Measurements from ENCODE around the gene TMEM255B.
A peak's percentile ranks its signal among the peaks of the same experiment; 100 is the strongest.
"Not testable (repeated sequence)": the region's sequence is repeated elsewhere in the genome, so short reads cannot be mapped to it uniquely, and the experiment has no call there.

TMEM255B gene

DNA sequence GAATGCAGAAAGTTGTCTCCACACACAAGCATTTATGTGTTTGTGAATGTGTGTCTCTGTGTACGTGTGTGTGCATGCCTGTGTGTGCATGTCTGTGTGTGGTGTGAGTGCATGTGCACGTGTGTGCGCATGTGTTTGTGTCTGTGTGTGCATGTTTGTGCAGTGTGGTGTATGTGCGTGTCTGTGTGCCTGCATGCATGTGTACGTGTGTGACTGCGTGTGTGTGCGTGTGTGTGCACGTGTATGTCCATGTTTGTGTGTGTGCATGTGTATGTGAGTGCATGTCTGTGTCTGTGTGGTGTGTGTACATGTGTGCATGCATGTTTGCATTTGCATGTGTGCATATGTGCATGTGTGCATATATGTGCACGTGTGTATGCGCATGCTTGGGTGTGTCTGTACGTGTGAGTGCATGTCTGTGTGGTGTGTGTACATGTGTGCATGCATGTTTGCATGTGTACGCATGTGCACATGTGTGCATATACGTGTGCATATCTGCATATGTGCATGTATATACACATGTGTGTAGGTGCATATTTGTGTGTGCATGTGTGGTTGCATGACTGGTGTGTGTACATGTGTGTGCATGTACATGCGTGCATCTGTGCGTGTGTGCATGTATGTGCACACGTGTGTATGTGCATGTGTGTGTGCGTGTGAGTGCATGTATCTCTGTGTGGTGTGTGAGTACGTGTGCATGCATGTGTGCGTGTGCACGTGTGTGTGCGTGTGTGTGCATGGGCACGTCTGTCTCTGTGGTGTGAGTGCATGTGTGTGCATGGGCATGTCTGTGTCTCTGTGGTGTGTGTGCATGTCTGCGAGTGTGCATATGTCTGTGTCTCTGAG lies 8.2 kb upstream of the TMEM255B start:
- Mint-ChIP-seq H3K4me1 (ENCODE audit: low read depth) (no peaks in the 10 kb centered on the region), H3K36me3 (ENCODE audit: low read depth) (no peaks in the 10 kb centered on the region), H3K4me3 (no peak overlapping the region), H3K27ac (no peak overlapping the region), H3K9me3 (peaks cover 9% of the 10 kb centered on the region), H3K27me3 (no peaks in the 10 kb centered on the region)
- no peak for DNase-seq

DNA sequence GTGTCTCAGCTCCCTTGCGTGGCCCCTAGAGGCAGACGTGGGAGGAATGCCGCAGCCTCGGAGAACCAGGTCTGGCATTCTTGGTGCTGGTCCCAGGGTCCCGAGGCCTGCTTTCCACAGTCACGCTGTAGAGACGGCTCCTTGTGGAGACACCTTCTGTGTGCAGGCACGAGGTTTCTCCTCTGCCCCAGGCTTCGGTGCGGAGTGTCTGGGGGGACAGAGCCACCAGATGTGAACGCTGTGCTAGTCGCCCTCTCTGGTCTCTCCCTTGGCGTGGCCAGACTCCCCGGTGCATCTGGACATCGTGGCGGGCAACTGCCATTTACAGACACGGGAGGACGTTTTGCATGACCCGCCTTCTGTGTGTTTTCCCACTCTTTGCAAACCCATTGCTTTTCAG lies 7.5 kb upstream of the TMEM255B start:
- Mint-ChIP-seq H3K27ac (no peak overlapping the region), H3K27me3 (peaks cover 4% of the 10 kb centered on the region), H3K36me3 (ENCODE audit: low read depth) (no peaks in the 10 kb centered on the region), H3K4me3 (no peak overlapping the region), H3K4me1 (ENCODE audit: low read depth) (no peaks in the 10 kb centered on the region), H3K9me3 (peaks cover 9% of the 10 kb centered on the region)
- DNase-seq = no peak

DNA sequence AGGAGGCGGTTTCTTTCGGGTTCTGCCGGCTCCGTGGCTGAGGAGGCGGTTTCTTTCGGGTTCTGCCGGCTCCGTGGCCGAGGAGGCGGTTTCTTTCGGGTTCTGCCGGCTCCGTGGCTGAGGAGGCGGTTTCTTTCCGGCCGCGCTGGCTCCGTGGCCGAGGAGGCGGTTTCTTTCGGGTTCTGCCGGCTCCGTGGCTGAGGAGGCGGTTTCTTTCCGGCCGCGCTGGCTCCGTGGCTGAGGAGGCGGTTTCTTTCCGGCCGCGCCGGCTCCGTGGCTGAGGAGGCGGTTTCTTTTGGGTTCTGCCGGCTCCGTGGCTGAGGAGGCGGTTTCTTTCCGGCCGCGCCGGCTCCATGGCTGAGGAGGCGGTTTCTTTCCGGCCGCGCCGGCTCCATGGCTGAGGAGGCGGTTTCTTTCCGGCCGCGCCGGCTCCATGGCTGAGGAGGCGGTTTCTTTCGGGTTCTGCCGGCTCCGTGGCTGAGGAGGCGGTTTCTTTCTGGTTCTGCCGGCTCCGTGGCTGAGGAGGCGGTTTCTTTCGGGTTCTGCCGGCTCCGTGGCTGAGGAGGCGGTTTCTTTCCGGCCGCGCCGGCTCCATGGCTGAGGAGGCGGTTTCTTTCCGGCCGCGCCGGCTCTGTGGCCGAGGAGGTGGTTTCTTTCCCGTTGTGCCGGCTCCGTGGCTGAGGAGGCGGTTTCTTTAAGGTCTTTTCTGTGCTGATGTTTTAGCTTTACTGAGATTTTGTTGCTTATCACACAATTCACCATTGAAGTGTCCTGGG lies 6.6 kb upstream of the TMEM255B start:
- not testable (repeated sequence) for H3K9me3 Mint-ChIP-seq

DNA sequence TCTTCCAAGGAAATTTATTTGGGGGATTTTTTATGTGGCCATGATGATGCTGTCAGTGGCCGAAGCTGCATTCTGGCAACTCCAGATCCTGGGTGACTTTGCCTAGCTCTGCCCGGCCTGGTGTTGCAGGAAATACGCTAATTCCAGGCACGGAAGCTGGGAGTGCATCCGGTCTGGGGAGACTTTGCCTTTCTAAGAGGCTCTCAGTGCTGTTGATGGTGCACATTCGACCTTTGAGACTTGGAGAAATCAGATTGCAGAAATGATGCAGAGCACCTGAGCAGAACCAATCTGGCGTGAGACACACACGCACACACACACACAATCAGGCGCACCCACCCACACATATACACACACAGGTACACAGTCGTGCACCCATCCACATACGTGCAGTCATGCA lies 5.9 kb upstream of the TMEM255B start:
- H3K4me1 Mint-ChIP-seq (ENCODE audit: low read depth) = peaks cover 3% of the 10 kb centered on the region
- no peak for DNase-seq
- H3K36me3 Mint-ChIP-seq (ENCODE audit: low read depth) = no peaks in the 10 kb centered on the region
- H3K27me3 Mint-ChIP-seq = peaks cover 17% of the 10 kb centered on the region
- H3K27ac Mint-ChIP-seq = no peak overlapping the region
- H3K4me3 Mint-ChIP-seq = no peak overlapping the region
- H3K9me3 Mint-ChIP-seq = peaks cover 9% of the 10 kb centered on the region

More for the DNA sequence above, 6.6 kb upstream of the TMEM255B start:
- H3K27me3 Mint-ChIP-seq = peaks cover 11% of the 10 kb centered on the region
- not testable (repeated sequence) for H3K27ac Mint-ChIP-seq; DNase-seq; H3K4me1 Mint-ChIP-seq (ENCODE audit: low read depth); H3K4me3 Mint-ChIP-seq; H3K36me3 Mint-ChIP-seq (ENCODE audit: low read depth)

DNA sequence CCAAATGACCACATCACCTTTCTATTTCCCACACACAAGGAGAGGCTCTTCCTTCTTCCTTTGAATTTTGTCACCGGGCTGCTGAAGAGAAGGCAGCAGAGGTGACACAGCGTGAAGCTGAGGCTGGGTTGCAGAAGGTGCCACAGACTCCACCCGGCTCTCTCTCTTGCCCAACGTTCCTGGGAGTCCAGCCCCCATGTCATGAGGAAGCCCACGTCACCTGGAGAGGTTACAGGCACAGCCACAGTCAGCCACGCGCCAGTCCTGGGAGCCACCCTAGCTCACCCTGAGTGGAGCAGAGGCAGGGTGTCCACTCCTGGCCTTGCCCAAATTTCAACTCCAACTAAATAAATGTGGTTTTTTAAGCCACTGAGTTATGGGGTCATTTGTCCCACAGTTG lies 4.8 kb upstream of the TMEM255B start:
- no peaks in the 10 kb centered on the region for H3K36me3 Mint-ChIP-seq (ENCODE audit: low read depth)
- H3K27ac Mint-ChIP-seq = no peak overlapping the region
- H3K9me3 Mint-ChIP-seq = peaks cover 9% of the 10 kb centered on the region
- peaks cover 23% of the 10 kb centered on the region for H3K27me3 Mint-ChIP-seq
- peaks cover 7% of the 10 kb centered on the region for H3K4me1 Mint-ChIP-seq (ENCODE audit: low read depth)
- no peak overlapping the region for H3K4me3 Mint-ChIP-seq
- no peak for DNase-seq

DNA sequence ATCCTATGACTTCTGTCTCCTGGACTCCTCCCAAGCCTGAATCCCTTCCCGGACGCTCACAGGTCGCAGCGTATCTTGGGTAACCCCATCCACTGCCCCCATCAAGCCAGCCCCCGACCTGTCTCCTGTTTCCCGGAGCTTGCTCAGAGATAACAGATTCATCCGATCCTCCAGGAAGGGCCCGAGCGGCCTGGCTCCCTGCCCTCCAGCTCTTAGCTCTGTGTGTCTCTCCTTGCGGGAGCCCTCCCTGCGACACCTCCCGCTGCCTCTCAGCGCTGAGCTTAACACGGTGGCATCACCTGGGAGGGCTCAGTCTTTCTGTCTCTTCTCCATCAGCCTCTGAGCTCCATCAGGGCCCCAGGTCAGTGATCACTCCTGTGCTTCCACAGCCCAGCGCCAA lies 4.3 kb upstream of the TMEM255B start:
- Mint-ChIP-seq H3K9me3 (peaks cover 9% of the 10 kb centered on the region), H3K27me3 (peaks cover 28% of the 10 kb centered on the region), H3K4me3 (no peak overlapping the region), H3K36me3 (ENCODE audit: low read depth) (no peaks in the 10 kb centered on the region), H3K27ac (no peak overlapping the region), H3K4me1 (ENCODE audit: low read depth) (peaks cover 11% of the 10 kb centered on the region)
- DNase-seq = no peak

DNA sequence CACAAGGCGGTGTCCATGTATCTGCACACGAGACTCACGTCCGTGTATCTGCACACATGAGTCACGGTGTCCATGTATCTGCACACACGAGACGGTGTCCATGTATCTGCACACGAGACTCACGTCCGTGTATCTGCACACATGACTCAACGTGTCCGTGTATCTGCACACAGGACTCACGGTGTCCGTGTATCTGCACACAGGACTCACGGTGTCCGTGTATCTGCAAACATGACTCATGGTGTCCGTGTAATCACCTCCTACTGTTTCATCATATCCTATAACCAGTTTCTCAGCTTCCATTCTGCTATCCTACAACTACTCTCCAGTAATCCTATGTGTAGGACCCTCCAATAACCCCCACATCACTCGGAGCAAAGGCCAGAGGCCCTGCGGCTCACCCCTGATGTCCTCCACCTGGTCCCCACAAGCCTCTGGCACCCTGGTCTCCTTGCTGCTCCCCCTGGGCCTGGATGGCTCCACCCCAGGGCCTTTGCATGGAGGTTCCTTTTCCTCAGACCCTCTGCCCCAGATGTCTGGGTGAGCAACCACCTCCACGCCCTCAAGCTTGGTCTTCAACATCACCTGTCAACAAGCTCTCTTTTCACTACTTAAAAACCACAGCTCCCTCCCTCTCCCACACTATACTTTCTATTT lies 2.5 kb upstream of the TMEM255B start:
- peak overlapping the region; percentile 61 for H3K27ac Mint-ChIP-seq
- H3K4me1 Mint-ChIP-seq (ENCODE audit: low read depth) = peaks cover 14% of the 10 kb centered on the region
- no peak overlapping the region for H3K4me3 Mint-ChIP-seq
- no peaks in the 10 kb centered on the region for H3K36me3 Mint-ChIP-seq (ENCODE audit: low read depth)
- no peak for DNase-seq
- H3K27me3 Mint-ChIP-seq = peaks cover 45% of the 10 kb centered on the region
- no peaks in the 10 kb centered on the region for H3K9me3 Mint-ChIP-seq

DNA sequence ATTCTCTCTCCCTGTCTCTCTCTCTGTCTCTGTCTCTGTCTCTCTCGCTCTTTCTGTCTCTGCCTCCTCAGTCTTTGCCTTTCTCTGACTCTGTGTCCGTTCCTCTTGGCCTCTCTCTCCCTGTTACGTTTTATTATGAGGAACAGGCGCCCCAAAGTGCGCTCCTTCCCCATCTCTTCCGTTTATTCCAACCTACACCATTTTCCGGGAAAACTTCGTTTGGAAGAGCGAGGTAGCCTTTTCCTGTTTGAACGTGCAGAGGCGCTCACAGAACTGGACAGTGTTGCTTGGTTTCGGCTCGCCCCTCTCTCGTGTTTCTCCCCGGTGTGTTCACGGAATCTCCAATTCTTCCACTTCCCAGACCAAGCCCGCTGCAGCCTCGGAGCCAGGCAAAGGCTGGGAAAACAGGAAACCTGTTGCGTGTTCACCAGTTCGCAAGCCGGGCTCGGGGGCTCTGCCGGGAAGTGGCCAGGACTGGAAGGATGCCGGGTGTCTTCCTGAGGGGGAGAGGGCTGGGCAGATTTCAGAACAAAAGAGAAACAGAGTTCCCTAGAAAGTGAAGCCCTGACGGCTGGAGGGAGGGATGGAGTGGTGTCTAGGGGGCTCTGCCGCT lies 605 bp downstream of the TMEM255B start:
- Mint-ChIP-seq H3K9me3 (no peaks in the 10 kb centered on the region), H3K27me3 (peaks cover 69% of the 10 kb centered on the region), H3K4me1 (ENCODE audit: low read depth) (peaks cover 14% of the 10 kb centered on the region), H3K4me3 (peak overlapping the region; percentile 74), H3K36me3 (ENCODE audit: low read depth) (no peaks in the 10 kb centered on the region), H3K27ac (no peak overlapping the region)
- DNase-seq = peak; percentile 37

DNA sequence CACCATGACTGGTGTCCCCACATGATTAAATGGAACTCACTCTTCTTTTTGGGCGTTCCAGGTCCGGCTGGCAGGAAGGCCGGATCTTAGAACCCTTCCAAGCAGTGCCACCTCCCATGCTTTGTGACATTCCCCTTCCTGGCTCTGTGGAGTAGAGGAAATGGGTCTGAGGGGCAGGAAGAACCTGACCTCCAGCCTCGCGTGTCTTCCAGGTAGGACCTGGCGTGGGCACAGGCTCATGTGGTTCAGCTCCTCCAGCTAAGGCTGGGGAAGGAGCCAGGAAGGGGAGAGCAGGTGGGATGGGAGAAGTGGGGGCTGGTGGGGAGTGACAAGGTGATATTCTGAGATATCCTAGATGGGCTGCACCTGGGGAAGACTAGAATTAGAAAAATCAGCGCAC lies 2.1 kb downstream of the TMEM255B start:
- Mint-ChIP-seq H3K9me3 (no peaks in the 10 kb centered on the region), H3K4me1 (ENCODE audit: low read depth) (peaks cover 14% of the 10 kb centered on the region), H3K27me3 (peaks cover 79% of the 10 kb centered on the region), H3K36me3 (ENCODE audit: low read depth) (no peaks in the 10 kb centered on the region), H3K4me3 (no peak overlapping the region), H3K27ac (no peak overlapping the region)
- DNase-seq = no peak

DNA sequence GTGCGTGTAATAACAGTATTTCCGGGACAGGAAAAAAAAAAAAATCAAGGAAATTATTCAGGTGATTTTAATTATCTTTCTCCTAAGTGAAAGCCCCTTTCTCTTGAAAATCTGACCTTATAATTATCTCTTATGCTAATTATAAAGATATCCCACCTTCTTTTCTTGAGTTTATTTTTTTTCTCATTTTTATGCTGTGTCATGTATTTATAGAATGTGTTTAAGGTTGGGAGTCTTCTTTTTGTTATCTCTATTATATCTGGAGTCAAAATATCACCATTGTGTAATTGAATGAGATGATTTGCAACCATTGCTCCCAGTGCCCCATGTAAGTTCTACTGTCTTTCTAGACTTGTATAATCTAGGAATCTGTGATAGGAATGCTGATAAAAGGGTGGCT lies 3.0 kb downstream of the TMEM255B start:
- Mint-ChIP-seq H3K9me3 (no peaks in the 10 kb centered on the region), H3K27me3 (peaks cover 73% of the 10 kb centered on the region), H3K27ac (no peak overlapping the region), H3K36me3 (ENCODE audit: low read depth) (no peaks in the 10 kb centered on the region), H3K4me1 (ENCODE audit: low read depth) (peaks cover 10% of the 10 kb centered on the region), H3K4me3 (no peak overlapping the region)
- no peak for DNase-seq

DNA sequence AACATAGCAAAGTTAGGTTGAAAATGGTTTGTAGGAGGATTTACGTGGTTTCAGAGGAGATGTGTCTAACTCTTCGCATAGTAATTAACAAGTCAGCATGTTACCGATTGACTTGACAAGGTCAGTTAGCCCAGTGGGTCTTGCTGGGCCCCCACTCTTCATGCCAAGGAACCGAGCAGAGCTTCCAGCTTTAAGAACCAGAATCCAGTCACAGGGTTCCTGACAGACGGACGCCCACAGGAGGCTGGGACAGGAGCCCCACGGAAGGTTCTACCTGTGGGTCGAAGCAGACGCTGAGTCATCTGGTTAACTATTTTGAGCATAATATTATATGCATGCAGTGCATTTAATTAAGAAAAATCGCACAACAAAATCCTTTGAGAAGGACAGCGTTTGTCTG lies 3.5 kb downstream of the TMEM255B start:
- no peak for DNase-seq
- H3K9me3 Mint-ChIP-seq = no peaks in the 10 kb centered on the region
- H3K36me3 Mint-ChIP-seq (ENCODE audit: low read depth) = no peaks in the 10 kb centered on the region
- H3K4me1 Mint-ChIP-seq (ENCODE audit: low read depth) = peaks cover 10% of the 10 kb centered on the region
- H3K4me3 Mint-ChIP-seq = no peak overlapping the region
- H3K27ac Mint-ChIP-seq = no peak overlapping the region
- H3K27me3 Mint-ChIP-seq = peaks cover 71% of the 10 kb centered on the region

DNA sequence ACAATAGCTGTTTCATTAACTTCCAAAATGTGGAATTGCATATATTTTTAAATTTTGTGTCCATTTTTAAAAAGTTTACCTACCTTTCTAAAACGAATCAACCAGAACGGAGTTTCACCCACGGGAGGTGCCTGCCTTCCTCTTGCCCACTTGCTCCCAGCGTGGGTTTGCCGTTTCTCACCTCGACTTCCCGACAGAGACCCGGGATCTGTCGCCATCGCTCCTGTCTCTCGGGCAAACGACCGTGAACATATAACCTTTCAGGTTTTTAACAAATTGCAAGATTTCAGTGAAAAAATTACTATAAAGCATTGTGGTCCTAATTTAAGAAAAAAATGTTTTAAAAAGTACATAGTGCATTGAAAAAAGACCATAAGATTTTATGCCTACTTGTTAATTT lies 4.2 kb downstream of the TMEM255B start:
- Mint-ChIP-seq H3K27me3 (peaks cover 64% of the 10 kb centered on the region), H3K4me1 (ENCODE audit: low read depth) (peaks cover 10% of the 10 kb centered on the region), H3K9me3 (no peaks in the 10 kb centered on the region), H3K36me3 (ENCODE audit: low read depth) (no peaks in the 10 kb centered on the region), H3K4me3 (no peak overlapping the region), H3K27ac (no peak overlapping the region)
- no peak for DNase-seq

DNA sequence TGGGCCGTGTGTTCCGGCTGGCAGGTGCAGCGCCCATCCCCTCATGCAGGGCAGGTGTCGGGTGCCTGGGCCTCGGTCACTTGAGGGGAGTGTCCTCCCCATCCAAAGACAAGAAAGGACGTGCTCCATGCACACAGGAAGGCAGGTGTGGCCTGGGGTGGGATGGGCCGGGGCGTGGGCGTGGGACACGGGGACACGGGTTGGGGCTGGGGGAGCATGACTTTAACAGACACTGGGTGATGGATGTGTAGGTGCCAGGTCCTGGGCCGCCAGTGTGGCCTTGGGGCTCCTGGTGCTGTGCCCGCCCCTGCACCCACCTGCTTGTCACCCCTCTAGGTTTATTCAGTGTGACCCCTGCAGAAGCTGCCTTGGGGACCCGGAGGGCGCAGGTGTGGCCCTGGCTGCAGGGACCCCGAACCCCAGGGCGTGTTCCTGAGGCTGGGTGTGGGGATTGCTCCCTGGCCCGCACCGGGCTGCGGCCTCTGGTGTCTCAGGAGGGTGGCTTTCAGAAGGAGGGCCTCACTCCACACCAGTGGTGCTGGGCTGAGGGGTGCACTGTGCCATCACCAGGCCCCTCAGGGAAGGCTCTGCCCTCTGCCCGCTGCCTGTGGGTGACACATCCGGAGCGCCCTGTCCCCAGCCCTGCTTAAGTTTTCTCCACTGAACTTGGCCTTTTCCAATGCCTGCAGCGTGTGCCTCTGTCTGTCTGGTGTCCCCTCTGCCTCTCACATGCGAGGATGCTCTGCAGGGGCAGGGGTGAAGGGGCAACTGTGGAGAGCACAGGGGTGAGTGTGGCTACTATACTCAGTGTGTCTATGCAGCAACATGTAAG lies 5.2 kb downstream of the TMEM255B start:
- H3K27ac Mint-ChIP-seq = no peak overlapping the region
- H3K4me1 Mint-ChIP-seq (ENCODE audit: low read depth) = peaks cover 7% of the 10 kb centered on the region
- H3K4me3 Mint-ChIP-seq = no peak overlapping the region
- H3K36me3 Mint-ChIP-seq (ENCODE audit: low read depth) = no peaks in the 10 kb centered on the region
- DNase-seq = no peak
- peaks cover 59% of the 10 kb centered on the region for H3K27me3 Mint-ChIP-seq
- no peaks in the 10 kb centered on the region for H3K9me3 Mint-ChIP-seq

Data from activated T-cell treated with anti-CD3 and anti-CD28 coated beads, Interleukin-2, amount 50 U/mL, for 24 hours (primary cell).